Hepatocyte (in vitro differentiated cells): ENCODE data around the gene S100A16. TPM values are rescaled to one million over a fixed set of nuclear protein-coding genes. Genes with fewer than 3 reads are reported as not detected.

ENCODE experiments used
- DNase-seq: peaks from one replicate; pipeline ENCODE4 v3.0.0-alpha.2; 2016; ENCODE audit warnings: low spot score
- H2AFZ ChIP-seq: fragments of 200-600 bp; sonication (generic); 2 replicates; pipeline ENCODE4 v1.6.0; 2016; ENCODE audit warnings: antibody characterized with exemption, mild to moderate bottlenecking
- H3K27ac ChIP-seq: fragments of 200-600 bp; sonication (generic); 2 replicates; pipeline ENCODE4 v1.5.1; 2016; ENCODE audit warnings: mild to moderate bottlenecking
- H3K27me3 ChIP-seq: fragments of 200-600 bp; sonication (generic); 2 replicates; pipeline ENCODE4 v1.6.1; 2016
- H3K36me3 ChIP-seq: fragments of 200-600 bp; sonication (generic); replicated peaks from 2 replicates; pipeline ENCODE4 v1.5.1; 2016; ENCODE audit warnings: low read depth; ENCODE audit not compliant: insufficient read depth
- H3K4me1 ChIP-seq: fragments of 200-600 bp; sonication (generic); 2 replicates; pipeline ENCODE4 v1.5.1; 2016; ENCODE audit warnings: mild to moderate bottlenecking, moderate library complexity; ENCODE audit not compliant: insufficient read depth
- H3K4me2 ChIP-seq: fragments of 200-600 bp; sonication (generic); 2 replicates; pipeline ENCODE4 v1.6.0; 2016
- H3K4me3 ChIP-seq: fragments of 200-600 bp; sonication (generic); 2 replicates; pipeline ENCODE4 v1.5.1; 2016; ENCODE audit warnings: mild to moderate bottlenecking
- H3K79me2 ChIP-seq: fragments of 200-600 bp; sonication (generic); 2 replicates; pipeline ENCODE4 v1.6.0; 2017; ENCODE audit warnings: mild to moderate bottlenecking
- H3K9me2 ChIP-seq: fragments of 200-600 bp; sonication (generic); replicated peaks from 2 replicates; pipeline ENCODE4 v1.6.0; 2017; ENCODE audit warnings: mild to moderate bottlenecking; ENCODE audit not compliant: insufficient read depth
- H3K9me3 ChIP-seq: fragments of 200-600 bp; sonication (generic); 2 replicates; pipeline ENCODE4 v1.5.1; 2016; ENCODE audit warnings: low read depth, mild to moderate bottlenecking
- H4K20me1 ChIP-seq: fragments of 200-600 bp; sonication (generic); 2 replicates; pipeline ENCODE4 v1.6.0; 2016; ENCODE audit warnings: mild to moderate bottlenecking; ENCODE audit not compliant: insufficient read depth, poor library complexity, severe bottlenecking
- EZH2 ChIP-seq: fragments of 200-600 bp; sonication (generic); IDR thresholded peaks from 2 replicates; pipeline ENCODE4 v1.6.1; 2016; ENCODE audit warnings: antibody characterized with exemption, mild to moderate bottlenecking, borderline replicate concordance
- EZH2phosphoT487 ChIP-seq: fragments of 200-600 bp; sonication (generic); IDR thresholded peaks from one replicate; pipeline ENCODE4 v1.6.1; 2018; ENCODE audit warnings: antibody characterized with exemption, mild to moderate bottlenecking, low read depth, moderate library complexity; ENCODE audit not compliant: unreplicated experiment, severe bottlenecking
- WGBS: methylation state at CpG from one replicate; pipeline ENCODE4 v1.1.6; 2016; ENCODE audit warnings: low lambda C conversion rate; ENCODE audit errors: missing lambda C conversion rate; 5-methylcytosine and 5-hydroxymethylcytosine counted together
- polyA plus RNA-seq: library from polyadenylated mRNA; unstranded; fragments of >200 nt; fragmentation: Nextera tagmentation; extraction: Ambion mirVana; gene quantifications from 2 replicates; pipeline ENCODE4 v1.2.1, GENCODE V29; 2016
- total RNA-seq: library from RNA; depleted of rRNA; stranded (reverse); fragments of >200 nt; gene quantifications from 2 replicates; pipeline ENCODE4 v1.2.3, GENCODE V29; 2014
- TF ChIP-seq, protein P1 (sequence below): fragments of 200-600 bp; sonication (generic); IDR thresholded peaks from 2 replicates; pipeline ENCODE4 v1.5.1; 2016; ENCODE audit warnings: antibody characterized with exemption, mild to moderate bottlenecking; ENCODE audit not compliant: poor library complexity

The S100A16 gene
- total and polyA plus RNA-seq, 2 experiments from 2014 or later = 103 to 155 TPM

DNA sequence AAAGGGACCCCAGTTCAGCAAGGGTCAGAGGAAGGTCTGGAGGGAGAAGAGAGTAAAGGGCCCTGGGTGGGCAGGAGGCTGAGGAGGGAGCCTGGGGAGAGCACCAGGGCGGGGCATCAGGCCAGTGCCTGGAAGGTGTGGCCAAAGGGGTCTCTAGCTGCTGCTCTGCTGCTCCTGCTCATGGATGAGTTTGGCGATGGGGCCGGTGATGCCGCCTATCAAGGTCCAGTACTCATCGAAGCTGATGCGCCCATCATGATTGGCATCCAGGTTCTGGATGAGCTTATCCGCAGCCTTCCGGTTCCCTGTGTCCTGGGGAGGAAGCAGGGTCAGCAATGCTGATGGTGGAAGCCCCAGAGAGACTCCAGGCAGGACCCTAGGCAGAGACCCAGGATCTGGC, 5.6 kb downstream of the S100A16 start:
- no peaks in the 10 kb centered on the region for H3K27me3 ChIP-seq
- no peak for TF ChIP-seq EZH2
- TF ChIP-seq, protein P1, sequence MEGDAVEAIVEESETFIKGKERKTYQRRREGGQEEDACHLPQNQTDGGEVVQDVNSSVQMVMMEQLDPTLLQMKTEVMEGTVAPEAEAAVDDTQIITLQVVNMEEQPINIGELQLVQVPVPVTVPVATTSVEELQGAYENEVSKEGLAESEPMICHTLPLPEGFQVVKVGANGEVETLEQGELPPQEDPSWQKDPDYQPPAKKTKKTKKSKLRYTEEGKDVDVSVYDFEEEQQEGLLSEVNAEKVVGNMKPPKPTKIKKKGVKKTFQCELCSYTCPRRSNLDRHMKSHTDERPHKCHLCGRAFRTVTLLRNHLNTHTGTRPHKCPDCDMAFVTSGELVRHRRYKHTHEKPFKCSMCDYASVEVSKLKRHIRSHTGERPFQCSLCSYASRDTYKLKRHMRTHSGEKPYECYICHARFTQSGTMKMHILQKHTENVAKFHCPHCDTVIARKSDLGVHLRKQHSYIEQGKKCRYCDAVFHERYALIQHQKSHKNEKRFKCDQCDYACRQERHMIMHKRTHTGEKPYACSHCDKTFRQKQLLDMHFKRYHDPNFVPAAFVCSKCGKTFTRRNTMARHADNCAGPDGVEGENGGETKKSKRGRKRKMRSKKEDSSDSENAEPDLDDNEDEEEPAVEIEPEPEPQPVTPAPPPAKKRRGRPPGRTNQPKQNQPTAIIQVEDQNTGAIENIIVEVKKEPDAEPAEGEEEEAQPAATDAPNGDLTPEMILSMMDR = no peak
- no peak for TF ChIP-seq EZH2phosphoT487
- no peak overlapping the region for H2AFZ ChIP-seq
- WGBS = 96% methylated on average over 8 of the region's 8 CpGs
- H4K20me1 ChIP-seq = no peaks in the 10 kb centered on the region
- no peaks in the 10 kb centered on the region for H3K9me2 ChIP-seq
- peaks cover 22% of the 10 kb centered on the region for H3K4me1 ChIP-seq
- H3K4me3 ChIP-seq = no peak overlapping the region
- H3K27ac ChIP-seq = no peak overlapping the region
- H3K9me3 ChIP-seq = no peaks in the 10 kb centered on the region
- DNase-seq = no peak
- H3K79me2 ChIP-seq = peaks cover 24% of the 10 kb centered on the region
- no peak overlapping the region for H3K4me2 ChIP-seq
- H3K36me3 ChIP-seq = no peaks in the 10 kb centered on the region

DNA sequence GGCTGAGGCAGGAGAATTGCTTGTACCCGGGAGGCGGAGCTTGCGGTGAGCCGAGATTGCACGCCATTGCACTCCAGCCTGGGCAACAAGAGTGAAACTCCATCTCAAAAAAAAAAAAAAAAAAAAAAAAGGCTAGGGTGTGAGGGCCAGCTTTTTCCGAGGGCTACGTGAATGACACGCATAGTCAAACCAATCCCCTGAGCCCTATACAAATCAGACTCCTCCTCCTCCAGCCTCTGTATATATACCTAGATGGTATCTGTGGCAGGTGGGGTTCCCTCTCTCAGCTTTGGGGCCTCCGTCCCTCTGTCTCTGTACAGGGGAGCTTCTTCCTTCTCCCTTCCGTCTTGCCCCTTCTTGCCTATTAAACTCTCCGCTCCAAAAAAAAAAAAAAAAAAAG, 6.7 kb downstream of the S100A16 start:
- DNase-seq = no peak
- no peaks in the 10 kb centered on the region for H3K9me3 ChIP-seq
- H3K27me3 ChIP-seq = no peaks in the 10 kb centered on the region
- H2AFZ ChIP-seq = no peak overlapping the region
- no peak overlapping the region for H3K4me3 ChIP-seq
- TF ChIP-seq EZH2 (no peak), EZH2phosphoT487 (no peak)
- TF ChIP-seq, protein P1 = no peak
- H4K20me1 ChIP-seq = no peaks in the 10 kb centered on the region
- no peaks in the 10 kb centered on the region for H3K9me2 ChIP-seq
- H3K4me2 ChIP-seq = no peak overlapping the region
- H3K79me2 ChIP-seq = peaks cover 12% of the 10 kb centered on the region
- peaks cover 18% of the 10 kb centered on the region for H3K4me1 ChIP-seq
- no peak overlapping the region for H3K27ac ChIP-seq
- WGBS = 94% methylated on average over 11 of the region's 11 CpGs
- no peaks in the 10 kb centered on the region for H3K36me3 ChIP-seq

- no peaks in the 10 kb centered on the region for H4K20me1 ChIP-seq
- no peaks in the 10 kb centered on the region for H3K9me3 ChIP-seq
- TF ChIP-seq EZH2 (no peak), EZH2phosphoT487 (no peak)
- TF ChIP-seq, protein P1 = no peak
- no peaks in the 10 kb centered on the region for H3K9me2 ChIP-seq
- no peak overlapping the region for H2AFZ ChIP-seq
- no peaks in the 10 kb centered on the region for H3K27me3 ChIP-seq
- no peak overlapping the region for H3K4me3 ChIP-seq
- no peaks in the 10 kb centered on the region for H3K79me2 ChIP-seq
- H3K36me3 ChIP-seq = no peaks in the 10 kb centered on the region
- H3K4me1 ChIP-seq = no peaks in the 10 kb centered on the region
- 90% methylated on average over 6 of the region's 6 CpGs for WGBS
- no peak overlapping the region for H3K27ac ChIP-seq
- H3K4me2 ChIP-seq = no peak overlapping the region
- no peak for DNase-seq
Measured at GRCh38 chr1:153602749-153603148, 10.2 kb downstream of the S100A16 start.

GRCh38 chr1:153599847-153600246, 13.1 kb downstream of the S100A16 start:
- H3K36me3 ChIP-seq = no peaks in the 10 kb centered on the region
- H2AFZ ChIP-seq = no peak overlapping the region
- TF ChIP-seq EZH2 = no peak
- no peak for TF ChIP-seq EZH2phosphoT487
- TF ChIP-seq, protein P1 = no peak
- H3K27me3 ChIP-seq = no peaks in the 10 kb centered on the region
- H3K27ac ChIP-seq = no peak overlapping the region
- H3K4me2 ChIP-seq = no peak overlapping the region
- H3K9me3 ChIP-seq = no peaks in the 10 kb centered on the region
- WGBS = 92% methylated on average over 7 of the region's 7 CpGs
- no peaks in the 10 kb centered on the region for H3K79me2 ChIP-seq
- no peak for DNase-seq
- H3K4me3 ChIP-seq = no peak overlapping the region
- no peaks in the 10 kb centered on the region for H3K4me1 ChIP-seq
- H4K20me1 ChIP-seq = no peaks in the 10 kb centered on the region
- H3K9me2 ChIP-seq = no peaks in the 10 kb centered on the region
